Measurements from ENCODE around the gene KCNJ16.

Gene KCNJ16

DNA sequence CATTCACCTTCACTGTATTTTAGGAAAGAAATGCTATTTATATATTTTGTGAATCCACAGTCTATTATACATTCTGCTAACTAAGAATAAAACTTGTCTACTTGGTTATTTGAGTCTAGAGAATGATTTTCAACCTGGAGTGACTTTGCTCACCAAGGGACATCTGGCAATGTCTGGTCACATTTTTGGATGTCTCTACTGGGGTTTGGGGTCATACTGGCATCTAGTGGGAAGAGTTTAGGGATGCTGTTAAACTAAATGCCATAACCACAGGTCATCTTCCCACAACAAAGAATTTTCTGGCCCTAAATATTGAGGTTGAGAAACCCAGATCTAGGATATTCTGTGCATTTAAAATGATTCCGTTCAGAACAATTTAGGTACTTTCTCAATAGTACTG lies 26.0 kb downstream of the KCNJ16 start:
- no peak for DNase-seq

DNA sequence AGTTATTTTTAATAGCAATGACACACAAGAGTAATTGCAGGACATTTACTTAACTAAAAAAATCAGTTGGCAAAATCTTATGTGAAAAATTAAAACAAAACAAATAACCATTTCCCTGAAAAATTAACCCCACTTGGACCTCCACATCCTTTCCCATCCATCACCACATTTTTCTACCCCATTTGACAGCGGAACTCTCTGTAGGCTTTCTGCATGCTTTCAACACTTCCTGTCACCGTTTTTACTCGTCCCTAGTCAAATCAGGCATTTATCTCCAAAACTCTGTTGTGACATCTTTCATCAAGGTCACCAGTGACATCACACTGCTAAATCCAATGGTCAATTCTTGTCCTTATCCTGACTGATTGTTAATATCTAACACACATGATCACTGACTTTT lies 27.5 kb downstream of the KCNJ16 start:
- no peak for DNase-seq

DNA sequence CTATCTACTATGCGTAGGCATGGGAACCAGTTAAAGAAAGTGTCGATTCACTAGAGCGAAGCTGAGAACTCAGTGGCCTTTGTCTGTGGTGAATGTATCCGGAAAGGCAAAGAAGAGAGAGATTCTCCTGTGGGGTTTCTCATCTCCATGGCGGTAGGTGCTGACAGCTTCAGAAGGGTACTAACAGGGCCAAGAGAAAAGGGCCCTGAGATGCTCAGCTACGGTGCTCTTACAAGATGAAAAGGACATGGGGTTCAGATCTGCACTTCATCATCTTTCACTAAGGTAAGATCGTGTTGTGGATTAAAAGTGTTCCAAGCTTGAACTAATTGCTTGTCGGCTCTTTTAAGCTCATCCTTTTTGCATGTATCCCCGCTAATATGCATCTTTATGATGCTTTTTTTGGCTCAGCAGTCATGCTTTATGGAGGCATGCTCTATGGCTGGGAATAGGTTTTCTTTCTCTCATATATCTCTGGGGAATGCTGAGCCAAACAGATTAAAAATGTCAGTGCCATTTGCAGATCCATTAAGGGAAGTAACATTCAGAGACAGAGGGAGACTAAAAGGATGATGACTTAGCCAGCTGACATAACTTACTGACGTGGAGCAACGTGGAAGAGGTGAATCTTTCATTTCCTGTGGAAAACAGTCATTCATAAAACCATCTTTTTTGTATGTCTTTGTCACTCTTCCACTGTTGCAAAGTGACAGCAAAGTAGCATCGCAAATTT lies 29.9 kb downstream of the KCNJ16 start:
- DNase-seq, result no peak

DNA sequence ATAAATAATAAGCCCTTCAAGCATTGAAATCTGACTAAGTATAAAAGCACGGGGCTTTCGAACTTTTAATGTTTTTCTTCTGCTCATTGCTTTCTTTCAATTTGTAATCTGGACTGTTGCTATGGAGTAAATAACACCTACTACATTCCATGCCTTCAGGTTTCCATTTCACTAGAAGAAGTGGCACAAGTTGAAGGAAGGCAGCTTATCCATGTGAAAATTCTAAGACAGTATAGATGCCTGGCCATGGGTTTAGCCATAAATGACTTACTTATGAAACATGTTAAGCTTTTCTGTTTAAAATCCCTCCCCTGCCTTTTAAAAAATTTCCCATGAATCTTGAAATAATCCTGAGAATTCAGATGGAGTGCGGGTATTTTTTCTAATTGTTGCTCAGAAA lies 30.6 kb downstream of the KCNJ16 start:
- no peak for DNase-seq

DNA sequence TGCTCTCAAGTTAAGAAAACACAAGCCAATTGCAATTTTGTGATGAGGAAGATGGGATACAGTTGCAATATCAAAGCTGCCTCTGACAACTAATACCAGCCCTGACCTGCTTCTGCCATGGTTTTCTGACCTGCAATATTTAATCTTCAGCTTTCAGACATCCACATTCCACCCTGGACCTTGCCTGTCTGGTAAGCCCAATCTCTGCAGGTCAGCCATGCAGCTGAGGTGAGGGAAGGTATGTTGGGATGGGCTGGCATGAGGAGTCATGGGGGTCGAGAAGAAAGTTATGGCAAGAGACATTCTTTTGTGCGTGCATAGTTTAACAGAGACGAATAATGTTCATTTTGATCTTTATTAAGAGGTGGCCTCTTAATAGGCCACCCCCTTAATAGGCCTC lies 31.5 kb downstream of the KCNJ16 start:
- no peak for DNase-seq

DNA sequence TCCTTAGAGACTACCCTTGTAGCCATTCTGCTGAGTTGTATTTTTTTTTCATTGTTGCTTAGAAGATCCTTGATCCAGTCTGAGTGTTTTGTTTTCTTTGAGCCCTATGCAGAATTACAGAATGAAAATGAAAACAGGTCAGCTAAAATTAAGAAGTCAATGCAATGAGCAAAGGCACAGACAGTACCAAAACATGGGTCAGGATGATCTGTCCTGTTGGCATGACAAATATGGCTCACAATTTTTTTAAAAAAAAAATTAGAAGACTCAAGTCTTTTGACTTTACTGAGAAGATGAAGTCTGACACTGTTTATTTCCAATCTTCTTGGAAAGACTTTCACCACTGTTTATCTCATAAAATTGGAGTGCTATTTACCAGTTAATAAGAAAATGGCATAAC lies 32.4 kb downstream of the KCNJ16 start:
- DNase-seq, result no peak

DNA sequence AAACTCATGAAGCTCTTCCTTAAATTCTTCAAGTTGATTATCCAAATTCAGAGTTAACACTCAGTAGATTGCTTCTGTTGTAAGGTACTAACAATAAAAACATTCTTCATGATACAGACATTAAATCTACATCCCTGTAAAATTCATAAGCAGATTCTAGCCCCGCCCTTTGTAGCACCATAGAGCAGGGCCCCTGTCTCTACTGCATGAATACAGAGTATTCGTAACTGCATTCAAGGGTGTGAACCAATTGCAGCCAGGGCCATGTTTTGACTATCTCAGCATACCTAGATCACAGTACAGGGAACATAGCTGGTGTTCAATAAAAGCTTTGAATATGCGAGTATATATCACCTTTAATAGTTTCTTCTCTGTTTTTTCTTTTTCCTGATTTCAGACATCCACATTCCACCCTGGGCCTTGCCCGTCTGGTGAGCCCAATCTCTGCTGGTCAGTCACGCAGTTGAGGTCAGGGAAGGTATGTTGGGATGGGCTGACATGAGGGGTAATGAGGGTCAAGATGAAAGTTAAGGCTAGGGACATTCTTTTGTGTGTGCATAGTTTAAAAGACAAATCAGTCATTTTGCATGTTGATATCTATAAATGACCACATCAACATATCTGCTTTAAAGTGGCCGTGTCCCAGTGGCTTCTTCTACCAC lies 33.0 kb downstream of the KCNJ16 start:
- DNase-seq, result no peak

DNA sequence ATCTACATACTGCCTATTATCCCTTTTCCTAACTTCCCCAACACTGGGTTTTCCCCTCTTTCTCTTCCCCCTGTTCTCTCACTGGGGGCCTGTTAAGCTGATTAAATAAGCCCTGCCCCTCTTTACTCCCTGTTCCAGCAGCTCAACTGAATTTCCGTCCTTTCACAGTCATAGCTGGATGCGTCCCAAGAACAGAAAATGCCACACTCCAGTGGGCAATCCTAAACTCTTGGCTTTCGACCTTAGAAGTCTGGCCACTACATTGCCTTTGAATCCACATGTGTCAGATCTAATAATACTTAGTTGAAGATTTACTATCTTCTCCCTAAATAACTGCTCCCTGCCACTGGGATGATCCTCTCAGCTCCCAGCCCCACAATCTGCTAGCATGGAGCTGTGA lies 34.5 kb downstream of the KCNJ16 start:
- DNase-seq, result no peak

DNA sequence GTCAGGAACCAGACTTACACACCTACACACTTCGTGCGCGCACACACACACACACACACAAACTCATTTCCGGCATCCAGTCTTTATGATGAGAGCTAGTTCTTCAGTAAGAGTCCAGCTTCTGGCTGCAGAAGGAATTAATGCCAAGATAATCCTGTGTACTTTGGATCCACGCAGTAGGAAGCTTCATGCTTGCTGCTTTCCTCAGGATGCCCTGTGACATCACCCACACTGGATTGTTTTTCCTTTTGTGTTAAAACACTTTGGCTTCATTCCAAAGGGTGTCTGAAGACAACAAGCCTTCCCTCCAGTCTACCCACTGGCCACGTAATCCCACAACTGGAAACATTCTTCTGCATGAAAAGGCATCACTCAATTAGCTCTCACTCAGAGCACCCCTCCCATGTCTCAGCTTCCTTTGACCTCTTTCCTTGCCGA lies 35.4 kb downstream of the KCNJ16 start:
- no peak for DNase-seq

DNA sequence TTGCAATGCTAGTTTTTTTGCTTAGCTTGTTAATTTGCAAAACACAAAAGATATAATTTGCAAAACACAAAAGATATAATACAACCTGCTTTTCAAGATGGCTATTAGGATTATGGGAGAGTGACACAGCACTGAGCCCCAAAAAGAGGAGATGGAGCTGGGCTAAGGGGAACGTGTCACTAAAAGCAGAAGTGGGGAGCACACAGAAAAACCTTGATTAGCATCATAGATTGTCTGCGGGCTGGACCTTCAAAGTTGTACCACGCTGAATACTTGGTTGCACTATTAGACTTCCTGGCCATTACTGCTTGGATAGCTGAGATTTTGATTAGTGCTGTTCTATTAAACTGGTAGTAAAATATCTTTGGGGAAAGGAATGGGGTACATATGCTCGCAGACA lies 36.2 kb downstream of the KCNJ16 start:
- DNase-seq, result no peak

DNA sequence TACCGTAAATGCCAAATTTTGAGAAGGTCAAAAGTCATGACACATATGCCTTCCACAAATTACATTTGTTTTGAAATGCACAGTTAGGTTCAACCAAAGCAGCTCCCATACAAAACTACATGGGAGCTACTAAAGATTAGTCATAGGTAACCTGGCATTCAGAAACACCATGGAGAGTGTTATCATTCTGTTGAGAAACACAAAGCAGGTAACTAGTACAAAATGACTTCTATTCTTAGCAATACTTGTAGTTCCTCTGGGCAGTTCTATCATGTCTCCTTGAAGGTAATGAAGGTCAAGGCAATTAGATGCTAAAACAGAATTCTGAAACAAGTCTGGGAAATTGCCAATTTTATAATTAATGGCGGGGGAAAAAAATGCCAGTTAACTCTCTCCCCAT lies 39.4 kb downstream of the KCNJ16 start:
- no peak for DNase-seq

DNA sequence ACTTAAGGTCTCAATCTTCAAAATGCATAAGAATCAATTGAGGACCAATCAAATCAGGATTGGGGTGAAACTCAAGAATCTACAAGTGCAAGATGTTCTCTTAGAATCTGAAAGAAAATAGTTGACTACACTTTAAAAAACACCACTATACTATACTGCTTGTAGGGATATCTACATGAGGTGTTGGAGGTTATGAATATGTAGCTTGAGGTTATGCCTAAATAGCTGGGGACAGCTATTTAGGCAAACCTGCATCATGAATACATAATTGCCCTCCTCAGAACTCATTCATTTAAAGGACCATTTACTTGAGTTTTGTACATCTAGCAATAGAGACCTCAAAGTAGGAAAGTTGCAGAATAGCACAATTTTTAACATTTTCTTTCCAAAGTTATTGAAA lies 40.1 kb downstream of the KCNJ16 start:
- no peak for DNase-seq

DNA sequence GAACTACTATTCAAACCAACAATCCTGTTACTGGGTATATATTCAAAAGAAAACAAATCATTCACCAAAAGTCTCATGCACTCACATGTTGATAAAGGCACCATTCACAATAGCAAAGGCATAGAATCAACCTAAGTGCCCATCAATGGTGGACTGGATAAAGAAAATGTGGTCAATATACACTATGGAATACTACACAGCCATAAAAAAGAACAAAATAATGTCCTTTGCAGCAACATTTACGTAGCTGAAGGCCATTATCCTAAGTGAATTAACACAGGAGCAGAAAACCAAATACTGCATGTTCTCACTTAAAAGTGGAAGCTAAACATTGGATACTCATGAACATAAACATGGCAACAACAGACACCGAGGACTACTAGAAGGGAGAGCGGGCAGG lies 41.9 kb downstream of the KCNJ16 start:
- no peak for DNase-seq

DNA sequence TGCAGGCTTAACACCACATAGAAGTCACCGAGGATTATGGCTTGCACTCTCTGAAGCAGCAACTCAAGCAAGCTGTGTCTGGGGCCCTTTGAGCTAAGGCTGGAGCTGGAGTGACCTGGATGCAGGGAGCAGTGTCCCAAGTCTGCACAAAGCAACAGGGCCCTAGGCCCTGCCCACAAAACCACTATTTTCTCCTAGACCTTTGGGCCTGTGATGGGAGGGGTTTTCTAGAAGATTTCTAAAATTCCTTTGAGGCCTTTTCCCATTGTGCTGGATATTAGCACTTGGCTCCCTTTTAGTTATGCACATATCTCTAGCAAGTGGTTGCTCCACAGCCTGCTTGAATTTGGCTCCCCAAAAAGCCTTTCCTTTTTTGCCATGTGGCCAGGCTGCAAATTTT lies 44.5 kb downstream of the KCNJ16 start:
- DNase-seq, result no peak

DNA sequence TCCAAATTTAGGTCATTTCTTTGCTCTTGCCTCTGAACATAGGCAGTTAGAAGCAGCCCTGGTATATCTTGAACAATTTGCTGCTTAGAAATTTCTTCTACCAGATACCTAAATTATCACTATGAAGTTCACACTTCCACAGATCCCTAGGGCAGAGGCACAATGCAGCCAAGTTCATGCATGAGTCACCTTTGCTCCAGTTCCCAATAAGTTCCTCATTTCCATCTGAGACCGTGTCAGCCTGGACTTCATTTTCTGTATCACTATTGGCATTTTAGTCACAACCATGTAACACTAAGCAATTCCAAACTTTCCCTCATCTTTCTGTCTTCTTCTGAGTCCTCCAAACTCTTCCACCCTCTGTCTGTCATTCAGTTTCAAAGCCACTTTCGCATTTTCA lies 45.0 kb downstream of the KCNJ16 start:
- DNase-seq, result no peak

DNA sequence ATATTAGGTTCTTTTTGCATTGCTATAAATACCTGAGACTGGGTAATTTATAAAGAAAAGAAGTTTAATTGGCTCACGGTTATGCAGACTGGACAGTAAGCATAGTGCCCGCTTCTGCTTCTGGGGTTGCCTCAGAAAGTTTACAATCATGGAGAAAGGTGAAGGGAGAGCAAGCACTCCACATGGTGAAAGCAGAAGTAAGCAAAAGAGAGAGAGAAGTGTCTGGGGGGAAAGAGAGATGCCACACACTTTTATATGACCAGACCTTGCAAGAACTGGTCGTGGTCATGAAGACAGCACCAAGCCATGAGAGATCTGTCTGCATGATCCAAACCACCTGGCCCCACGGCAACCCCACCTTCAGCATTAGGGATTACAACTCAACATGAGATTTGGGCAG lies 45.4 kb downstream of the KCNJ16 start:
- no peak for DNase-seq

DNA sequence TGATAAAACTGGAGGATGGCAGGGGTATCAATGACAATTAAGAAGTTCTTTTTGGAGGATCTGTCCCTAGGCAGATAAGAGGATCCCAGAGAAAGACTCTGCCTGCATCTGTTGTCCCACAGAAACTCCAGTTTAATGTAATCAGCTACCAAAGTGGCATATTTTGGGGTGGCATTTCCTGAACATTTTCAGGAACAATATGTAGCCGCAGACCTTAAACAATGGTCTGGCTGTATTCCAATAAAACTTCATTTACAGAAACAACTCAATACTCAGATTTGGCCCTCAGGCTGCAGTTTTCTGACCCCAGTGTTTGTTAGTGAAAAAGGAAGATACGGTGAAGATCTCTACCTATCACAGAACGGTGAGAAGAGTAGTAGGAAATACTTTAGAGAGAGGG lies 46.1 kb downstream of the KCNJ16 start:
- DNase-seq, result no peak

DNA sequence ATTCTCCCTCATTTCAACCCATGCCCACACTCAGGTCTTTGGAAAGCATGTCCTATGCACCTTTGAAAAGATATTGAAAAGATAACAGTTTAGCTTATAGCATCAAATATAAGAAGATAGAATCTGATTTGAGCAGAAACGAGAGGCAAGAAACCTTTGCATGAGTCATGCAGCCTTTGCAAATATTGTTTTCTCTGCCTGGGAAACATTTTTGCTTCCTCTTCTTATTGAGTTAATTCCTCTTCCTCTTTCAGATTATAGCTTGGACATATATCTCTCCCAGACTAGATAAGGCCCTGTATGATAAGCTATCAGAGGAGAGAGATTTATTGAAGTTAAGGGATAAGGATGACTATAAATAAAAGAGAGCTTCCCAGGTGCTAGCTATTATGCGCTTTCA lies 48.2 kb downstream of the KCNJ16 start:
- DNase-seq, result no peak

DNA sequence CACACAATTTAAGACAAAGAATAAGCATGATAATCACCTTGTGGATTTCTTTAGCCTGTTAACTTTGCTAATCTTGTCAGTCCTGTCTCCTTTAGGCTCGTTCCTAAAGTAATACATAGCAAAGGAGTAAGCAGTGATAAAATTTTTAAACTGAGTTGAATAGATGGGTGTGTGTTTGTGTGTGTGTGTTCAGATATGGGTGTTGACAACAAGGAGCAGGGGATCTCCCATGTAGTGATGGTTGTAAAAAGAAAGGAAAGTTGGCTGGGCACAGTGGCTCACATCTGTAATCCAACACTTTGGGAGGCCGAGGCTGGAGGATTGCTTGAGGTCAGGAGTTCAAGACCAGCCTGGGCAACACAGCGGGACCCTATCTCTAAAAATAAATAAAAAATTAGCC lies 49.7 kb downstream of the KCNJ16 start:
- no peak for DNase-seq

DNA sequence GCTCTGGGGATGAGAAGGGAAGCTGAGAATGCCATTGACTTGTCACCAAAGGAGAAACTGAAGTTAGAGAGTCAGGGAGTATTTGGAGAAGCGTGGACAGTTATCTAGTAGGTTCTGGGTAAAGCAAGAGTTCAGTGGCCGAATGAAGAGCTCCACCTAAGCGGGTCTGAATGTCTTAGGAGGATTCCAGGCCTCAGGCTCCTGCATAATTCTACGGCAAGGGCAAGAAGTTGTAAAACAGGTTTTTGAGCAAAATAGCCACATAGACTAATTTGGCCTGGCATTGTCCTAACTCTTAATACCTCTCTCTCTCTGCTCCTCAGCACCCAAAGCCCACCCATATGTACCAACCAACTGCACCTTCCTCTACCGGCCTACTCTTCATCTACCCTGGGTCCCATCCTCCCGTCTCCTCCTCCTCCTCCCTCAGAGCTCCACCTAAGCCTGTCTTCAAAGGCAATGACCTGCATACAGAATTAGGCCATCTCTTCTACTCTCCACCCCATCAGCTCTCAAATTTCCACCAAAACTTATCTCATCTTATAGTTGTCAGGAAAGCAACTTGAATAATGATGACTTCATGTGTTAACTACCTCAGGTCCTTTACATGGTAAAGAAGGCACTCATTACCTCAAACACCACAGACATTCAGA lies 52.3 kb downstream of the KCNJ16 start:
- no peak for DNase-seq

DNA sequence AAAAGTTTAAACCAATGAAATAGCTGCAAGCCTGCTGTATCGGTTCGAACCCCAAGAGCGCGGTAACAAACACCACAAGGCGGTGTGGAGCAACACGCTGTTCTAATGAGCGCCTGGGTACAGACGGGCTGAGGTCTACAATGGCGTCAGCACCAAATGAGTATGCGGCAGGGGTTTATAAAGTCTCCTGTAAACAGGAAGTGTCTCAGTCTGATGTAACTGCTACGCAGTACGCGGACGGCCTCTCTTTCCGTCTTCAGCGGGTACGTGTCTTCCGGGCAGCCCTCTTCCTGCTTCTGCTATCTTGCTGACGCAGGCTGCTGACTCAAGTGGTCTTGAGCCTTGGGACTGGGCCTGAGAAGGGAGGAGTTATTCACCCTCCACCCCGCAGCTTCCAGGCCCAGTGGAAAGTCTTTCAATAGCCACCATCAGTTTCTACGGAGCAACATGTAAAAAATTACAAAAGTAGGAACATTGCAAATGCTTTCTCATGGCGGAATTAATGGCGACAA lies 53.8 kb downstream of the KCNJ16 start:
- DNase-seq, result no peak

DNA sequence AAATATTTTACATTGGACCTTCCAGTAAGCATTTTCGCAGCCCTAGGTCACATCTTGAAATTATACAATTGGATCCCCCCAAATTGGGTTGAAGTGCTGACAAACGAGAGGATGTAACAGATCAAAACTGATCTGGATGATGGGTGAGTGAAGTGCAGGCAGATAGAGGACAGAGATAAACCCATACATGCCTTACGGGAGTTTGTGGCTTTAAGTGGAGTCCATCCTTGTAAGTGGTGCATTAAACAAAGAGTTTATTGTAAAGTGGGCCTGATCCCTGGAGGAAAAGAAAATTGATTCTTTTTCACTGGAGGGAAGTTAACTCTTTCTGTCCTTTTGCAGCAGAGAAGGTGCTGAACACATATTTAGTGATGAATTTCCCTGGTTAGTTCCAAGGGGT lies 55.3 kb downstream of the KCNJ16 start:
- no peak for DNase-seq

DNA sequence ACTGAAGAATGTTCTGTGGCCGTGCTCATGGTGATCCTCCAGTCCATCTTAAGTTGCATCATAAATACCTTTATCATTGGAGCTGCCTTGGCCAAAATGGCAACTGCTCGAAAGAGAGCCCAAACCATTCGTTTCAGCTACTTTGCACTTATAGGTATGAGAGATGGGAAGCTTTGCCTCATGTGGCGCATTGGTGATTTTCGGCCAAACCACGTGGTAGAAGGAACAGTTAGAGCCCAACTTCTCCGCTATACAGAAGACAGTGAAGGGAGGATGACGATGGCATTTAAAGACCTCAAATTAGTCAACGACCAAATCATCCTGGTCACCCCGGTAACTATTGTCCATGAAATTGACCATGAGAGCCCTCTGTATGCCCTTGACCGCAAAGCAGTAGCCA lies 57.5 kb downstream of the KCNJ16 start:
- DNase-seq, result no peak

DNA sequence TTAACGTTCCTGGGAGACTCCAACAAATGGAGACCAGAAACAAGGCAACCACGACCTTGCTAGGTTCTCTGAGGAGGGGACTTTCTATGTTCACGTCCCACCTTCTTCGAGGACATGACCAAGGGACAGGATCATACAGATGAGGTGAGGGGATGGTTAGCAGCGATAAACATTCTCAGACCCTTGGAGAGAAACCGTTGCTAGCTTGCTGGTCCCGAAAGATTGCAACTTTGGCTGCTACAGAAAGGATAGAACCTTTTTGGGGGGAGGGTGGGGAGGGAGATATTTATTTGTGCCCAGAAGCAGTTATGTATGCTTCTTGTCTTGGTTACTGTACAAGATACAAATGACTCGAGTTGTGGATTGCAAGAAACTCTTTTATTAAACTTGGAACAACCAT lies 59.0 kb downstream of the KCNJ16 start:
- DNase-seq, result no peak

All from NCI-H1694 (cell line).